HepG2 (cell line): Measurements from ENCODE around the gene MAT2A. TPM values are rescaled to one million over a fixed set of nuclear protein-coding genes. Genes with fewer than 3 reads are reported as not detected.

Source experiments
- AGO2 ChIP-seq: fragments of 200-400 bp; formaldehyde crosslinking; optimal IDR thresholded peaks from 2 replicates; pipeline ENCODE3; 2017; ENCODE audit warnings: mild to moderate bottlenecking, low read depth, low read length, moderate library complexity
- CEBPG ChIP-seq: IDR thresholded peaks from 2 replicates; pipeline ENCODE4 v1.6.1; 2016
- ETV5 ChIP-seq: IDR thresholded peaks from 2 replicates; pipeline ENCODE4 v1.6.1; 2018; ENCODE audit warnings: missing biosample characterization, missing genetic modification reagents, inconsistent platforms, borderline replicate concordance
- HCFC1 ChIP-seq: fragments of 150-350 bp; IDR thresholded peaks from 2 replicates; pipeline ENCODE4 v1.6.1; 2014; ENCODE audit warnings: low read depth, low read length
- HDAC1 ChIP-seq: sonication (generic); formaldehyde crosslinking; IDR thresholded peaks from 2 replicates; pipeline ENCODE4 v1.5.1; 2020; ENCODE audit warnings: mild to moderate bottlenecking, missing genetic modification reagents
- HNF1B ChIP-seq: sonication (generic); formaldehyde crosslinking; IDR thresholded peaks from 2 replicates; pipeline ENCODE4 v1.5.1; 2020; ENCODE audit warnings: mild to moderate bottlenecking, moderate library complexity, missing genetic modification reagents
- KLF15 ChIP-seq: sonication (generic); formaldehyde crosslinking; IDR thresholded peaks from 2 replicates; pipeline ENCODE4 v1.8.1; 2023; ENCODE audit warnings: borderline replicate concordance, mild to moderate bottlenecking, inconsistent platforms, missing genetic modification reagents, mixed read lengths
- NCOA2 ChIP-seq: sonication (generic); formaldehyde crosslinking; IDR thresholded peaks from 2 replicates; pipeline ENCODE4 v1.8.0; 2022; ENCODE audit warnings: inconsistent platforms
- SAFB2 ChIP-seq: sonication (generic); formaldehyde crosslinking; IDR thresholded peaks from 2 replicates; pipeline ENCODE4 v1.5.1; 2020; ENCODE audit warnings: missing genetic modification reagents, low read depth, mild to moderate bottlenecking, borderline replicate concordance
- SCMH1 ChIP-seq: sonication (generic); formaldehyde crosslinking; IDR thresholded peaks from 2 replicates; pipeline ENCODE4 v1.9.0; 2021; ENCODE audit warnings: missing genetic modification reagents, mild to moderate bottlenecking, borderline replicate concordance
- TAF1 ChIP-seq: sonication (generic); formaldehyde crosslinking; IDR thresholded peaks from 2 replicates; pipeline ENCODE4 v1.4.0; 2020; ENCODE audit warnings: missing genetic modification reagents
- ZBTB44 ChIP-seq: sonication (generic); formaldehyde crosslinking; IDR thresholded peaks from 2 replicates; pipeline ENCODE4 v1.4.0; 2020; ENCODE audit warnings: missing genetic modification reagents
- ZNF275 ChIP-seq: sonication (generic); formaldehyde crosslinking; IDR thresholded peaks from 2 replicates; pipeline ENCODE4 v1.8.0; 2022; ENCODE audit warnings: missing genetic modification reagents, mild to moderate bottlenecking, inconsistent platforms, borderline replicate concordance
- ZNF33B ChIP-seq: sonication (generic); formaldehyde crosslinking; IDR thresholded peaks from 2 replicates; pipeline ENCODE4 v1.5.1; 2020; ENCODE audit warnings: mild to moderate bottlenecking, missing genetic modification reagents
- ZNF556 ChIP-seq: sonication (generic); formaldehyde crosslinking; IDR thresholded peaks from 2 replicates; pipeline ENCODE4 v1.4.0; 2020; ENCODE audit warnings: mild to moderate bottlenecking, missing genetic modification reagents, borderline replicate concordance
- ZNF607 ChIP-seq: sonication (generic); formaldehyde crosslinking; IDR thresholded peaks from 2 replicates; pipeline ENCODE4 v1.5.1; 2020; ENCODE audit warnings: missing genetic modification reagents, mild to moderate bottlenecking, borderline replicate concordance
- ZNF660 ChIP-seq: sonication (generic); formaldehyde crosslinking; IDR thresholded peaks from 2 replicates; pipeline ENCODE4 v1.5.1; 2020; ENCODE audit warnings: mild to moderate bottlenecking, low read depth, missing genetic modification reagents, borderline replicate concordance
- ZNF713 ChIP-seq: sonication (generic); formaldehyde crosslinking; IDR thresholded peaks from 2 replicates; pipeline ENCODE4 v1.4.0; 2020; ENCODE audit warnings: mild to moderate bottlenecking, missing genetic modification reagents
- ZNF749 ChIP-seq: sonication (generic); formaldehyde crosslinking; IDR thresholded peaks from 2 replicates; pipeline ENCODE4 v1.8.0; 2022; ENCODE audit warnings: mild to moderate bottlenecking, missing genetic modification reagents, moderate library complexity, borderline replicate concordance
- ZSCAN25 ChIP-seq: sonication (generic); formaldehyde crosslinking; IDR thresholded peaks from 2 replicates; pipeline ENCODE4 v1.8.0; 2022; ENCODE audit warnings: mild to moderate bottlenecking, missing genetic modification reagents
- ZSCAN31 ChIP-seq: sonication (generic); formaldehyde crosslinking; IDR thresholded peaks from 2 replicates; pipeline ENCODE4 v1.5.0; 2020; ENCODE audit warnings: low read depth, mild to moderate bottlenecking, missing genetic modification reagents
- ZUFSP ChIP-seq: sonication (generic); formaldehyde crosslinking; IDR thresholded peaks from 2 replicates; pipeline ENCODE4 v1.9.0; 2021; ENCODE audit warnings: missing genetic modification reagents, mild to moderate bottlenecking, borderline replicate concordance
- polyA plus RNA-seq, 8 experiments: library from polyadenylated mRNA; depleted of rRNA in 3 of 8; stranded (reverse) in 7 of 8; unstranded in 1 of 8; fragments of >200 nt; fragmentation: Illumina TruSeq in 4 of 8; extraction: Trizol in 4 of 8; gene quantifications; 2 replicates each; pipeline versions ENCODE4 v1.2.1 to v1.2.3, GENCODE V29; 2011 to 2016; ENCODE audit warnings: low read depth in 4 of 8, missing spikeins in 1 of 8, mixed read lengths in 1 of 8; ENCODE audit not compliant: insufficient read depth in 1 of 8
- total RNA-seq, 5 experiments: library from RNA; depleted of rRNA; stranded (reverse); fragments of >200 nt; fragmentation: Illumina TruSeq; extraction: Trizol; gene quantifications; 2 replicates each; pipeline ENCODE4 v1.2.3, GENCODE V29; 2016; ENCODE audit warnings: low read depth in 1 of 5

Gene MAT2A
- total and polyA plus RNA-seq, 2 of the 13 experiments (the other 11 are each of a cell fraction or from before 2014, with no cell fraction given), result 155 to 331 TPM

GRCh38 chr2:85577386-85578242 lies 38.6 kb downstream of the MAT2A start, which contains the start of gene VAMP8 (continued):
- TF ChIP-seq NCOA2 (CRISPR knock-in tag), result no peak
- peak; percentile 46; the same call in 1 of the 2 replicates for TF ChIP-seq TAF1 (CRISPR knock-in tag)
- TF ChIP-seq ZNF275 (CRISPR knock-in tag), result no peak
- TF ChIP-seq ZUFSP (CRISPR knock-in tag), result no peak
- TF ChIP-seq HNF1B, result peak; percentile 64; the same call in 1 of the 2 replicates
- TF ChIP-seq ZBTB44 (CRISPR knock-in tag), result no peak
- TF ChIP-seq HDAC1 (CRISPR knock-in tag), result 0 out of 2 replicates have a peak, but pooled peaks have one; percentile 39
- 0 out of 2 replicates have a peak, but pooled peaks have one; percentile 11 for TF ChIP-seq ZNF556 (CRISPR knock-in tag)
- TF ChIP-seq ZNF749 (CRISPR knock-in tag), result no peak
- TF ChIP-seq ZNF33B (CRISPR knock-in tag), result no peak
- no peak for TF ChIP-seq AGO2
- no peak for TF ChIP-seq HCFC1
- no peak for TF ChIP-seq ZNF713
- TF ChIP-seq ZSCAN31, result peak; percentile 42
- TF ChIP-seq ZNF660, result no peak
- TF ChIP-seq SAFB2 (CRISPR knock-in tag), result no peak
- peak; percentile 34 for TF ChIP-seq ETV5 (CRISPR knock-in tag)
- TF ChIP-seq KLF15 (CRISPR knock-in tag), result no peak
- no peak for TF ChIP-seq SCMH1 (CRISPR knock-in tag)
- TF ChIP-seq ZSCAN25 (CRISPR knock-in tag), result no peak
- no peak for TF ChIP-seq ZNF607
- peak; percentile 55; the same call in 1 of the 2 replicates for TF ChIP-seq CEBPG (CRISPR knock-in tag)
